Mesenchymal stem cell (in vitro differentiated cells and primary cell): ENCODE measurements around the gene LRP1B.

Experiments used
- DNase-seq: peaks from one replicate; pipeline ENCODE4 v3.0.0-alpha.2; 2013
- H2AFZ ChIP-seq: one replicate; pipeline ENCODE4 v1.6.1; 2013; ENCODE audit warnings: low read depth, mild to moderate bottlenecking, control low read depth, inconsistent platforms, low read length, moderate library complexity
- H2AK5ac ChIP-seq: 2 replicates; pipeline ENCODE4 v1.6.1; 2013; ENCODE audit warnings: low read length, moderate library complexity, mild to moderate bottlenecking, inconsistent platforms; ENCODE audit not compliant: severe bottlenecking
- H2BK120ac ChIP-seq: one replicate; pipeline ENCODE4 v1.6.1; 2013; ENCODE audit warnings: low read depth, mild to moderate bottlenecking, inconsistent platforms, low read length, moderate library complexity
- H2BK12ac ChIP-seq, 2 experiments: one replicate each; pipeline ENCODE4 v1.6.1; 2013; ENCODE audit warnings: inconsistent platforms in 2 of 2, low read length in 2 of 2, mild to moderate bottlenecking in 2 of 2, moderate library complexity in 2 of 2, control low read depth in 1 of 2
- H2BK15ac ChIP-seq: one replicate; pipeline ENCODE4 v1.6.1; 2013; ENCODE audit warnings: mild to moderate bottlenecking, low read depth, inconsistent platforms; ENCODE audit not compliant: poor library complexity, severe bottlenecking
- H2BK5ac ChIP-seq: 2 replicates; pipeline ENCODE4 v1.6.1; 2013; ENCODE audit warnings: low read depth, mild to moderate bottlenecking, low read length, control low read depth, inconsistent platforms; ENCODE audit not compliant: poor library complexity, severe bottlenecking
- H3K14ac ChIP-seq, 2 experiments: one replicate each; pipeline ENCODE4 v1.6.1; 2013; ENCODE audit warnings: inconsistent platforms in 2 of 2, low read length in 2 of 2, control low read depth in 1 of 2, mild to moderate bottlenecking in 1 of 2, moderate library complexity in 1 of 2
- H3K18ac ChIP-seq, 2 experiments: one replicate each; pipeline ENCODE4 v1.6.1; 2013; ENCODE audit warnings: inconsistent platforms in 2 of 2, low read length in 2 of 2, control low read depth in 1 of 2, low read depth in 1 of 2, mild to moderate bottlenecking in 1 of 2
- H3K23ac ChIP-seq, 2 experiments: one replicate each; pipeline ENCODE4 v1.6.1; 2013; ENCODE audit warnings: inconsistent platforms in 2 of 2, low read length in 2 of 2, mild to moderate bottlenecking in 2 of 2, moderate library complexity in 2 of 2, control low read depth in 1 of 2
- H3K27ac ChIP-seq: 2 replicates; pipeline ENCODE4 v1.5.1; 2013; ENCODE audit warnings: mild to moderate bottlenecking, moderate library complexity, low read length, control low read depth, inconsistent platforms; ENCODE audit not compliant: poor library complexity, severe bottlenecking
- H3K27me3 ChIP-seq, 2 experiments: 2 replicates each; pipeline versions ENCODE4 v1.6.1 to v1.7.0; 2013; ENCODE audit warnings: low read length in 2 of 2, mild to moderate bottlenecking in 2 of 2, moderate library complexity in 2 of 2, control low read depth in 1 of 2, inconsistent platforms in 1 of 2; ENCODE audit not compliant: control insufficient read depth in 1 of 2, insufficient read depth in 1 of 2
- H3K36me3 ChIP-seq, 2 experiments: 2 replicates each; pipeline versions ENCODE4 v1.6.1 to v1.7.0; 2013; ENCODE audit warnings: low read length in 2 of 2, control low read depth in 1 of 2, inconsistent platforms in 1 of 2, low read depth in 1 of 2, mild to moderate bottlenecking in 1 of 2; ENCODE audit not compliant: insufficient read depth in 2 of 2, control insufficient read depth in 1 of 2
- H3K4ac ChIP-seq, 2 experiments: one replicate each; pipeline ENCODE4 v1.6.1; 2013; ENCODE audit warnings: inconsistent platforms in 2 of 2, low read length in 2 of 2, mild to moderate bottlenecking in 2 of 2, moderate library complexity in 2 of 2, control low read depth in 1 of 2, low read depth in 1 of 2
- H3K4me1 ChIP-seq: 2 replicates; pipeline ENCODE4 v1.6.1; 2013; ENCODE audit warnings: low read depth, low read length, control low read depth; ENCODE audit not compliant: control insufficient read depth, insufficient read depth
- H3K4me2 ChIP-seq: 2 replicates; pipeline ENCODE4 v1.6.1; 2013; ENCODE audit warnings: low read length, mild to moderate bottlenecking, inconsistent platforms; ENCODE audit not compliant: poor library complexity, severe bottlenecking
- H3K4me3 ChIP-seq, 2 experiments: 2 replicates each; pipeline versions ENCODE4 v1.5.1 to v1.7.0; 2013; ENCODE audit warnings: low read length in 2 of 2, mild to moderate bottlenecking in 2 of 2, control low read depth in 1 of 2, low read depth in 1 of 2; ENCODE audit not compliant: insufficient read depth in 1 of 2
- H3K79me1 ChIP-seq: replicated peaks from 2 replicates; pipeline ENCODE4 v1.6.1; 2013; ENCODE audit warnings: mild to moderate bottlenecking, control low read depth, low read length, inconsistent platforms; ENCODE audit not compliant: poor library complexity, severe bottlenecking
- H3K9ac ChIP-seq: 2 replicates; pipeline ENCODE4 v1.7.0; 2013; ENCODE audit warnings: mild to moderate bottlenecking, low read length, moderate library complexity
- H3K9me3 ChIP-seq: 2 replicates; pipeline ENCODE4 v1.7.0; 2013; ENCODE audit warnings: mild to moderate bottlenecking, low read length; ENCODE audit not compliant: control insufficient read depth
- H4K8ac ChIP-seq: one replicate; pipeline ENCODE4 v1.6.1; 2013; ENCODE audit warnings: inconsistent platforms, mild to moderate bottlenecking, low read length, moderate library complexity
- H4K91ac ChIP-seq: one replicate; pipeline ENCODE4 v1.6.1; 2013; ENCODE audit warnings: mild to moderate bottlenecking, low read length, inconsistent platforms
- WGBS: methylation state at CpG from one replicate; pipeline ENCODE4 v1.1.7; 2013; ENCODE audit warnings: mixed read lengths; 5-methylcytosine and 5-hydroxymethylcytosine counted together

The LRP1B gene

DNA sequence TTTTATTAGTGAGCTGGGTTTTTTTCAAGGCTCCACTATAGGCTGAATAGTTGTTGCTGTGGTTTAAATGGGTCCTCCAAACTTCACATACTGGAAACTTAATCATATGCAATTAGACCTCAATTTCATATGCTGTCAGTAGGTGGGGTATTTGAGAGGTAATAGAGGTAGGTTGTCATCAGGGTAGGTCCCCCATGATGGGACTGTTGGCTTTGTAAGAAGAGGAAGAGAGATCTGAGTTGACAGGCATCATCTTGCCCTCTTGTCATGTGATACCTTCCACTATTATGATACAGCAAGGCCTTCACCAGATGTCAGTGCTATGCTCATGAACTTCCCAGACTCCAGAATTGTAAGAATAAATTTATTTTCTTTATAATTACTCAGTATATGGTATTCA, 819.4 kb downstream of the LRP1B start:
- Histone ChIP-seq H3K4me2 (no peak overlapping the region), H2BK5ac (no peak overlapping the region), H2AFZ (no peak overlapping the region), H3K4ac (no peak overlapping the region), H2AK5ac (no peak overlapping the region), H3K4me1 (no peaks in the 10 kb centered on the region), H3K9ac (no peak overlapping the region), H3K36me3 (peaks cover 0 to 5% of the 10 kb centered on the region in 2 experiments), H3K18ac (no peak overlapping the region), H2BK15ac (no peak overlapping the region), H3K27ac (no peak overlapping the region), H3K23ac (no peak overlapping the region), H3K4me3 (no peak overlapping the region), H3K14ac (no peak overlapping the region), H3K27me3 (no peaks in the 10 kb centered on the region), H4K8ac (no peak overlapping the region), H3K79me1 (no peaks in the 10 kb centered on the region), H2BK12ac (no peak overlapping the region), H4K91ac (no peak overlapping the region), H3K9me3 (peaks cover 12% of the 10 kb centered on the region), H2BK120ac (no peak overlapping the region)
- DNase-seq, result no peak

- H3K14ac ChIP-seq, result no peak overlapping the region
- no peak for DNase-seq
- H3K23ac ChIP-seq, result no peak overlapping the region
- H3K79me1 ChIP-seq, result no peaks in the 10 kb centered on the region
- no peak overlapping the region for H4K91ac ChIP-seq
- no peak overlapping the region for H3K4me3 ChIP-seq
- H3K9ac ChIP-seq, result no peak overlapping the region
- peaks cover 0 to 5% of the 10 kb centered on the region in 2 experiments for H3K36me3 ChIP-seq
- H3K27ac ChIP-seq, result no peak overlapping the region
- no peak overlapping the region for H4K8ac ChIP-seq
- no peak overlapping the region for H2BK15ac ChIP-seq
- no peak overlapping the region for H3K4me2 ChIP-seq
- H3K9me3 ChIP-seq, result peaks cover 23% of the 10 kb centered on the region
- H2BK12ac ChIP-seq, result no peak overlapping the region
- no peak overlapping the region for H3K4ac ChIP-seq
- H3K18ac ChIP-seq, result no peak overlapping the region
- no peaks in the 10 kb centered on the region for H3K4me1 ChIP-seq
- H2BK5ac ChIP-seq, result no peak overlapping the region
- no peaks in the 10 kb centered on the region for H3K27me3 ChIP-seq
- H2AFZ ChIP-seq, result no peak overlapping the region
- H2AK5ac ChIP-seq, result no peak overlapping the region
- H2BK120ac ChIP-seq, result no peak overlapping the region
Observed at GRCh38 chr2:141306368-141306767, 824.4 kb downstream of the LRP1B start.

DNA sequence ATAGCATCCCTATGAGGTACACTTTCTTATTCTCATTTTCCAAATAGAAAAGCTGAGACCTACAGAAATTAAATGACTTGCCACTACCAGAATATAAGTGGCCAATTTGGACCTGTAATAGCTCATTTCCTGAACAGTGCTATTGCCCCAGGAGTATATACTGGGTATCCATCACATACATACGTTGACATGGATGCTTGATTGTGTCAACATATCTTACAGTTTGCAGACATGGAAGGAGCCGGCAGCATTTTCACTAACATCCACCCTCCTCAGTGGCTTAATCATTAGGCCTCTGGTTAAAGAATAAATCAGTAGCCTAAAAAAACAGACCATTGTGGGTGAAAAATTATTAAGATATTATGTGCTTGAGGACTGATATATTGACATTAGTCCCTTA, 829.3 kb downstream of the LRP1B start:
- no peak overlapping the region for H3K27ac ChIP-seq
- no peak overlapping the region for H4K8ac ChIP-seq
- H2BK15ac ChIP-seq, result no peak overlapping the region
- no peak overlapping the region for H4K91ac ChIP-seq
- no peak overlapping the region for H3K14ac ChIP-seq
- no peak overlapping the region for H2BK12ac ChIP-seq
- H3K9ac ChIP-seq, result no peak overlapping the region
- H3K4me2 ChIP-seq, result no peak overlapping the region
- no peak overlapping the region for H2AFZ ChIP-seq
- H2AK5ac ChIP-seq, result no peak overlapping the region
- no peak overlapping the region for H3K4me3 ChIP-seq
- WGBS, result 100% methylated on average over 1 of the region's 2 CpGs
- H2BK5ac ChIP-seq, result no peak overlapping the region
- H3K9me3 ChIP-seq, result peaks cover 11% of the 10 kb centered on the region
- H3K18ac ChIP-seq, result no peak overlapping the region
- DNase-seq, result no peak
- no peaks in the 10 kb centered on the region for H3K4me1 ChIP-seq
- H3K4ac ChIP-seq, result no peak overlapping the region
- H3K27me3 ChIP-seq, result no peaks in the 10 kb centered on the region
- H3K79me1 ChIP-seq, result no peaks in the 10 kb centered on the region
- H3K36me3 ChIP-seq, result no peaks in the 10 kb centered on the region
- H3K23ac ChIP-seq, result no peak overlapping the region
- no peak overlapping the region for H2BK120ac ChIP-seq

DNA sequence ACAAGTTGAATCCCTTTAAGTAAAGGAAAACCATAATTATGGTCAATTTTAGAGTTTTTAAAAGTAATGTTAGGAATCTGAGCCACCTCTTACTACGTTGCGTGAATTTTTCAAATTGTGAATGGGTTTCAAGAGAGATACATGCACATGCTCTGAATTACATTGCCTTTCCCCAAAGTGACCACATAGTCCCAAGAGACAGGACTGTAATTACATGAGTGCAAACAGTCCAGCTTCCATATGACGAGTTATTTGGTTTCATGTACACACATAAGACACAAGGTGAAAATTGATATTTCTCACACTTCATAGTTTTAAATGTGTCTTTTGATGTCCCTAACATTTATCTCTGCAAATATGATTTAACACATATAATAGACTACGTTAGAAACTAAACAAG, 850.8 kb downstream of the LRP1B start:
- Histone ChIP-seq H3K4me2 (no peak overlapping the region), H3K23ac (no peak overlapping the region), H3K18ac (no peak overlapping the region), H3K27ac (no peak overlapping the region), H2AK5ac (no peak overlapping the region), H2BK15ac (no peak overlapping the region), H3K14ac (no peak overlapping the region), H3K4me1 (no peaks in the 10 kb centered on the region), H2BK5ac (no peak overlapping the region), H3K27me3 (no peaks in the 10 kb centered on the region), H4K91ac (no peak overlapping the region), H3K4me3 (no peak overlapping the region), H3K79me1 (no peaks in the 10 kb centered on the region), H2AFZ (no peak overlapping the region), H2BK12ac (no peak overlapping the region), H3K9ac (no peak overlapping the region), H3K36me3 (no peaks in the 10 kb centered on the region), H3K4ac (no peak overlapping the region), H3K9me3 (no peaks in the 10 kb centered on the region), H2BK120ac (no peak overlapping the region), H4K8ac (no peak overlapping the region)
- WGBS, result 97% methylated on average over 2 of the region's 4 CpGs
- DNase-seq, result no peak
